GM12873 (cell line): ENCODE measurements around the gene CDX2.

Source experiments
- TF ChIP-seq, protein P1 (sequence below): IDR thresholded peaks from 2 replicates; pipeline ENCODE4 v1.5.1; 2012; ENCODE audit warnings: low read depth, mild to moderate bottlenecking, moderate library complexity, low read length, control low read depth; ENCODE audit not compliant: insufficient read depth; ENCODE audit errors: missing control alignments

The CDX2 gene

DNA sequence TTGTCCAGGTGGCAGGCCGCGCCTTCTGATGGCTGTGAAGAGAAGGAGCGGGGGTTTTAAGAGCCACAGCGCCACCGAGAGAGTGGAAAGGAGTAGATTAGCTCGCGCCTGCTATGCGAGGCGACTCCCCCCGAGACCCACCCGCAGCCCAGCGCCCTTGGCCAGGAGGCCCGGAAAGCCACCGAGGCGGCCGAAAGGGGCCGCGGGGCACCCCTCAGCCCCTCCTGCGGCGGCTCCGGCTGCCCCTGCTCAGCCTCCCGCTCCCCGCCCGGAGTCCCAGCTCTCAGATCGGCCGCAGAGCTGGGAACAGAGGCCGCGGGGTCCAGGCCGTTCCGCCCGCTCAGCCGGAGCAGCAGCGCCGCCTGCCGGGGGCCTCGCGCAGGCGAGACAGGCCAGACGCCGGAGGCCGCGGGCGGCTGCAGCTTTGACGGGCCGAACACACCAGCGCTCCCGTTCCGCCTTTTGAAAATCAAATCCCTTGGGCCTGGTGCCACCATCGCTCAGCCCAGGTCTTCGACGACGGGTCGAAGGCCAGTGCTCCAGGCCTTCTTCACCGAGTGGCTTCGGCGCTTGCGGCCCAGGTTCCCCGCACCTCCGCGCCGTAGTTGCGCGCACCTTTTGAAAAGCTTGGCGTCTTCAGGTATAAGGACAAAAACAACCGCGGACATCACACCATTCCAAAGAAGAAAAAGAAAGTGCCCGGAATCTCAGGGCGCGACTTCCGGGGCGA lies 15.3 kb downstream of the CDX2 start:
- TF ChIP-seq, protein P1, sequence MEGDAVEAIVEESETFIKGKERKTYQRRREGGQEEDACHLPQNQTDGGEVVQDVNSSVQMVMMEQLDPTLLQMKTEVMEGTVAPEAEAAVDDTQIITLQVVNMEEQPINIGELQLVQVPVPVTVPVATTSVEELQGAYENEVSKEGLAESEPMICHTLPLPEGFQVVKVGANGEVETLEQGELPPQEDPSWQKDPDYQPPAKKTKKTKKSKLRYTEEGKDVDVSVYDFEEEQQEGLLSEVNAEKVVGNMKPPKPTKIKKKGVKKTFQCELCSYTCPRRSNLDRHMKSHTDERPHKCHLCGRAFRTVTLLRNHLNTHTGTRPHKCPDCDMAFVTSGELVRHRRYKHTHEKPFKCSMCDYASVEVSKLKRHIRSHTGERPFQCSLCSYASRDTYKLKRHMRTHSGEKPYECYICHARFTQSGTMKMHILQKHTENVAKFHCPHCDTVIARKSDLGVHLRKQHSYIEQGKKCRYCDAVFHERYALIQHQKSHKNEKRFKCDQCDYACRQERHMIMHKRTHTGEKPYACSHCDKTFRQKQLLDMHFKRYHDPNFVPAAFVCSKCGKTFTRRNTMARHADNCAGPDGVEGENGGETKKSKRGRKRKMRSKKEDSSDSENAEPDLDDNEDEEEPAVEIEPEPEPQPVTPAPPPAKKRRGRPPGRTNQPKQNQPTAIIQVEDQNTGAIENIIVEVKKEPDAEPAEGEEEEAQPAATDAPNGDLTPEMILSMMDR: peak; percentile 89

DNA sequence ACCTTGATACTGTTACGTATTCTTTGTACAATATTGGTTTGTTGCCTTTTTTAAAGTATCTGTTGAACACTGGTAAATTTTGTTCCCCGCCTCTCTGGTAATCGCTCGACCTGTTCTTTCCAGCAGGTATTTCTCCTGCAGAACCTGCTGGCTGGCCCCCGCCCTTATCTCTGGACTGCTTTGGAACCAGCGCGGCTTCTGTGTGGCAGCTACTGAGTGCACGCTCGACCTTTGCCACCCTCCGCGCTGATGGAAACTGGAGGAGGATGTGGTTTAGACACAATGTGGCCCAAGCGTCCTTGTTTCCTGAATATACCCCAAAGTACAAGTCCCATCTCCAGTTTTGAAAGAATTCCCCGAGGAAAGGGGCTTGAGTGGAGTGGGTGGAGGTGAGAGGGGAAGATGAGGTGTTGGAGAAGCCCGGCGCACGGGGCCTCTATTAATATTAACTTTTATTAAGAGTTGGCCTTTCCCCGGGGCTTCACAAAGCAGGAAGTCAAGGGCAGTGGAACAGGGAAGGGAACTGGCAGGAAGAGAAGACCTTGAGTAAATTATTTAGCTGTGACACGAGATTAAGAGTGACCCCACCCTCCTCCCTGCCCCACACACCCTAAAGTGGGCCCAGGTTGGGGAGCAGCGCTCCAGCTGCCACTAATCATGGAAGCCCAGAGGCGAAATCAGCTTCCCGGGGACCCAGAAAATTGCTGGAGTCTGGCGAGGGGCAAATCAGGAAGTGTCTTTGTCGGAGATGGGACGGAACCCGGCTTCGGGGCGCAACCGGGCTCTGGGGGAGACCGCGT lies 16.0 kb downstream of the CDX2 start:
- TF ChIP-seq, protein P1: no peak

DNA sequence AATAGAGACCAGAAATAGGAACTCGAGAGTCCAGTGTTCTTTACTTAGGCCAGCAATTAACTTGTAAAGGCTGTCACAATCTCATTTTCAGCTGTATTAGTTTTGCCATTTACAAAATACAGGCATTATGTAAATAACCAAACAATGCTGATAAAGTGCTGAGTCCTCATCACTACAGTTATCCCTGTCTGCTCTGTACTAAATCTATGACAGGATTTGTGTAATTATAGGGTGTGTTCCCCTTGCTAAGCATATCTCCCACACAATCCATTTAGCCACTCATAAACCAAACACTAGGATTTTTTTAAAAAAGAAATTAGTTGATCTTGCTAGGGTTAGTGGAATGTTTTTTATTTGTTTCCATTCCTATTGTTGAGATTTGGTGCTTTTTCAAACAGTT lies 26.1 kb downstream of the CDX2 start:
- TF ChIP-seq, protein P1: no peak

DNA sequence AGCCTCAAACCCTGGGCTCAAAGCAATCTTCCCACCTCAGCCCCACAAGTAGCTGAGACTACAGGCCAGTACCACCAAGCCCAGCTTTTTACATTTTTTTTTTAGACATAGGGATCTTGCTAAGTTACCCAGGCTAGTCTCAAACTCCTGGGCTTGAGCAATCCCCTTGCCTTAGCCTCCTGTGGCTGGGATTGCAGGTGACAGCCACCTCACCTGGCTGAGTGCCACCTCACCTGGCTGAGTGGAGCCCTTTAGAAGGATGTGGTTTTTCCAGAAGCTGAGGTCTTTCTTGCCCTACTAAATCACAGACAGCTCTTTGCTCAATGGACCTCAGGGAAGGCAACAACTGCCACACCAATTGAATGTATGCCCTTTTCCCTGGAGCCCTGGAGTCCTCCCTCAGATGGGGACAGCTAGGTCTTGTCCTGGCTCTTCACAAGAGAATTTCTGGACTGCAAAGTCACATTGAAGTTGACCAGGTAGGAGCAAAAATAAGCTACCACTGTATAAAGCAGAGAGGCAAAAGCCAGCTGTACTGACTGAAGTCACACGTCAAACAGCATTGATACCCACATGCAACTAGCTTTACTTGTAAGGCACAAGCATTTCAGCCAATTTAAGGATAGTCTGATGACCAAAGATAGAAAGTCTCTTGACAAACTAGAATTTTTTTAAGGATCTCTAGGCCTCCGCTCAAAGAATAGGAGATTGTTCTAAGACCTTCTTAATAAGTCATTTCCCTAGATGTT lies 35.4 kb downstream of the CDX2 start:
- TF ChIP-seq, protein P1: no peak

DNA sequence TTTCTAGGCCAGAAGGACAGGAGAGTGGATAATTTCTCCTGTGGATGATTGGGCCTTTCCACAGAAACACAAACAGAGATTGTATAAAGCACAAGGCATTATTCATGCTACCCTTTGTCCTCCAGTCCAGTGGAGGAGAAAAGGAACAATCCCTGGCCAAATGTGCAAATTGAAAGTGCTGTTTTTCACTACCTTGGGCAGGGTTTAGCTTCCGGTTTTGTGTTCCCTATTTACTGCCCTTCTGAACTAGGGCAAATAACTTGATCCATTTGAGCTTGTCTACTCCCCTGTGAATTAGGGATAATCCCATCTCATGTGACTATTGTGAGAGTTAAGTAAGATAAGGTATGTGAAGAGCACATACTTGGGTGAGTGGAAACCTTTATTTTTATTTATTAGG lies 36.0 kb downstream of the CDX2 start:
- TF ChIP-seq, protein P1: no peak

DNA sequence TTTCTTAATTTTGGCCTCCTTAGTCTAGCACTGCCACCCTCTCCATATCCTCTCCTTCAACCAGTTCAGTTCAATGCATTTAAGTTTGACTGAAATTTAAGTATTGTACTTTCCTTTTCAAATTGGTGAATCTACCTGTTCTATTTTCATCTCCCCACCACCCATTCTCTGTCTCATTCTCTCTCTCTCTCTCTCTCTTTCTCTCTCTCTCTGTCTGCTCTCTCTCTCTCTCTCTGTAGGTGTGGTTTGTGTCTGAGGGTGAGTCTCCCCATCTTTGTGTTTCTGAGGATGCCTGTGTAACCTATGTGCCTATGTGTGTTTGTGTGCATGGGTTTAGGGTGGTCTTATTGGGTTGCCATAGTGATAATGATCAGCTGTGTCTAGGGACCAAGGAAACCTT lies 39.2 kb downstream of the CDX2 start:
- TF ChIP-seq, protein P1: no peak
